IMR-90 (cell line): ENCODE measurements around the gene HIPK3.

ENCODE experiments used
- CEBPB ChIP-seq: IDR thresholded peaks from 2 replicates; pipeline ENCODE4 v1.6.1; 2012; ENCODE audit warnings: low read depth, low read length, improper control_type of control experiment
- CTCF ChIP-seq: conservative IDR thresholded peaks from 2 replicates; pipeline ENCODE4 v1.5.1; 2012; ENCODE audit warnings: mild to moderate bottlenecking, low read depth, low read length, improper control_type of control experiment
- POLR2A ChIP-seq: IDR thresholded peaks from 2 replicates; pipeline ENCODE4 v1.6.1; 2012; ENCODE audit warnings: mild to moderate bottlenecking, low read depth, low read length
- USF2 ChIP-seq: fragments of 150-350 bp; IDR thresholded peaks from 2 replicates; pipeline ENCODE4 v1.6.1; 2017; ENCODE audit warnings: mild to moderate bottlenecking, antibody characterized with exemption, low read length, low read depth

GRCh38 chr11:33376331-33377310, 119.4 kb downstream of the HIPK3 start:
- no peak for TF ChIP-seq CTCF
- no peak for TF ChIP-seq USF2
- TF ChIP-seq CEBPB, result no peak
- no peak for TF ChIP-seq POLR2A
